ENCODE measurements around the gene AGBL5.
A peak's percentile ranks its signal among the peaks of the same experiment; 100 is the strongest.

Gene AGBL5

DNA sequence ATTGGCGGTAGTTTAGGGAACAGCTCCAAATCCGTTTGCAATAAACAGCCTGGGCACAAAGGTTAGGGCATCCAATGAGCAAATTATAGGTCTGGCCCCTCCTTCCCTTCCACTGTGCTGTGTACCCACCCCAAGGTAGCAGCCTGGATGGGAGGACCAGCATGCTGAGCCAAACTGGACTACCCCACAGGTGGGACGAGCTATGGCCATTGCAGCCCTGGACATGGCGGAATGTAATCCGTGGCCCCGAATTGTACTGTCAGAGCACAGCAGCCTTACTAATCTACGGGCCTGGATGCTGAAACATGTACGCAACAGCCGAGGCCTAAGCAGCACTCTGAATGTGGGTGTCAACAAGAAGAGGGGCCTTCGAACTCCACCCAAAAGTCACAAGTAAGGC, 6.7 kb downstream of the AGBL5 start:
- TF ChIP-seq, protein P1, sequence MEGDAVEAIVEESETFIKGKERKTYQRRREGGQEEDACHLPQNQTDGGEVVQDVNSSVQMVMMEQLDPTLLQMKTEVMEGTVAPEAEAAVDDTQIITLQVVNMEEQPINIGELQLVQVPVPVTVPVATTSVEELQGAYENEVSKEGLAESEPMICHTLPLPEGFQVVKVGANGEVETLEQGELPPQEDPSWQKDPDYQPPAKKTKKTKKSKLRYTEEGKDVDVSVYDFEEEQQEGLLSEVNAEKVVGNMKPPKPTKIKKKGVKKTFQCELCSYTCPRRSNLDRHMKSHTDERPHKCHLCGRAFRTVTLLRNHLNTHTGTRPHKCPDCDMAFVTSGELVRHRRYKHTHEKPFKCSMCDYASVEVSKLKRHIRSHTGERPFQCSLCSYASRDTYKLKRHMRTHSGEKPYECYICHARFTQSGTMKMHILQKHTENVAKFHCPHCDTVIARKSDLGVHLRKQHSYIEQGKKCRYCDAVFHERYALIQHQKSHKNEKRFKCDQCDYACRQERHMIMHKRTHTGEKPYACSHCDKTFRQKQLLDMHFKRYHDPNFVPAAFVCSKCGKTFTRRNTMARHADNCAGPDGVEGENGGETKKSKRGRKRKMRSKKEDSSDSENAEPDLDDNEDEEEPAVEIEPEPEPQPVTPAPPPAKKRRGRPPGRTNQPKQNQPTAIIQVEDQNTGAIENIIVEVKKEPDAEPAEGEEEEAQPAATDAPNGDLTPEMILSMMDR (IDR thresholded peaks at IDR 0.05; ENCODE audit: low read length, missing control alignments) = no peak
- no peak for DNase-seq (ENCODE audit: low read depth)
- no peak overlapping the region for H3K4me3 ChIP-seq (replicated peaks; ENCODE audit: low read depth, low read length)

DNA sequence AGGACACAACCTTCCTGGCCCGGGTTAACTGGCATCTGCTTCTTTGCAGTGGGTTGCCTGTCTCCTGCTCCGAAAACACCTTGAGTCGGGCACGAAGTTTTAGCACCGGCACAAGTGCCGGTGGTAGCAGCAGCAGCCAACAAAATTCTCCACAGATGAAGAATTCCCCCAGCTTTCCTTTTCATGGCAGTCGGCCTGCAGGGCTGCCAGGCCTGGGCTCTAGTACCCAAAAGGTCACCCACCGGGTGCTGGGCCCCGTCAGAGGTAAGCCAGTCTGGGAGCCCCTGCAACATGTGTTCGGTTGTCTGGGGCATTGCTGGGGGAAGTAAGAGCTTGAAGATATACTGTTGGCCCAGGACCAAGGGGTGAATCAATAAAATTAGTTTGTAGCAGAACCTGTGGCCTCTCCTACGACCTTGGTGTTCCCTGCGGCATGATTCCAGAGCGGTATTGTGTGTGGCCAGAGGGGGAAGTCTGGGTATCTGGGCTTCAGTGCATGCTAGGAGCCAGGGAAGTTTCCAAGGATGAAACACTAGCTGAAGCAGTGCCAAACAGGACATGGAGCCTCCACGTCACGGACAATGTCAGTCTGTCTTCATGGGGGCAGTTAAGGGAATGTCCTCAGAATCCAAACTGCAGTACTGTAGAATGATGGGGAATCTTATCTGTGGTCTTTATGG, 7.8 kb downstream of the AGBL5 start:
- DNase-seq (ENCODE audit: low read depth) = peak; percentile 77
- TF ChIP-seq, protein P1 (IDR thresholded peaks at IDR 0.05; ENCODE audit: low read length, missing control alignments) = no peak
- no peak overlapping the region for H3K4me3 ChIP-seq (replicated peaks; ENCODE audit: low read depth, low read length)

DNA sequence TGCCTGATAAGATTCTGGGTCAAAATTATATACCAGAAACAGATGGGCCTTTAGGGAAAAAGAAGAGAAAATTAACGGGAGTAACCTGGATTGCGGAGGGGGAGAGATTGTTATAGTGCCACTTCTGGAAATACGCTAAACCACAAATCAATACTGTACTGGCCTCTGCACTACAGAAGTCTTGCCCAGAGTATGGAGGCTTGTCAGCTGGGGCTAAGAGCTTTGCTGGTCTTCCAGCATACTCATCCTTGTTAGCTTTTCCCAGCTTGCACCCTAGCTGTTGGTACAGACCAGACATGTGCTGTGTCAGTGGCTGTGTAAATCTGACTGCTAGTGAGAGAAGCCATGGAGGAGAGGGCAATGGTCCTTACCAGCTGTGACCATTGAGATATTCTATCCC, 8.9 kb downstream of the AGBL5 start:
- H3K4me3 ChIP-seq (replicated peaks; ENCODE audit: low read depth, low read length) = no peak overlapping the region
- TF ChIP-seq, protein P1 (IDR thresholded peaks at IDR 0.05; ENCODE audit: low read length, missing control alignments) = no peak
- no peak for DNase-seq (ENCODE audit: low read depth)

DNA sequence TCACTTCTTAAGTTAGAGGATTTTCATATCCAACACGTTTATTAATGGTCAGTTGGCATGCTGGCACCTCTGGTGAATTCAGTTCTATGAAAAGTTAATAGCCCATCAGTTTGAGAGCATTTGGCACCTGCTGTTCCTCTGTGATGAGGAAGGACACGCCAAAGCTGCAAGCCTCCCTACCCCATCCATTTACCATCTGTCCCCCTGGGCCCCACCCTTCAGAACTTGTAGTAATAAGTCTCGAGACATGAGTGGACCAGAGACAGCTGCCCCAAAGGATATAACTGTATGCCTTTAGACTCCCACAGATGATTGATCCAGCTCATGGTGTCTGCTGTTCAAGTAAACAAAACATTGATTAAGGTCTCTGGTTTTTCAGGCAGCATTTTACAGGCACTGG, 13.7 kb downstream of the AGBL5 start:
- TF ChIP-seq, protein P1 (IDR thresholded peaks at IDR 0.05; ENCODE audit: low read length, missing control alignments) = no peak
- H3K4me3 ChIP-seq (replicated peaks; ENCODE audit: low read depth, low read length) = no peak overlapping the region
- no peak for DNase-seq (ENCODE audit: low read depth)

DNA sequence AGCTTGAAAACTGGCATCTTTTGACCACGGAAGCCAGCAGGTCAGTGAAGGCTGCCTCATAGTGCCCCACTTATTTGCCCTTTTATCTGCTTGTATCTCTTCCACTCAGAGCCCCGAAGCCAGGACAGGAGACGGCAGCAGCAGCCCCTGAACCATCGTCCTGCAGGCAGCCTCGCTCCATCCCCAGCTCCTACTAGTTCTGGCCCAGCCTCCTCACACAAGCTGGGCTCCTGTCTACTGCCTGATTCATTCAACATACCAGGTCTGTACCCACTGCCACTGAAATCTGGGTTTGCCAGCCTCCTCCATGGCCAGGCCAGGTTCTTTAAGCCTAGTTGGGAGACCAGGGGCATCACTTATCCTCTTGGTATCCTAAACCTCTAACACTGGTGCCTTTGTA, 15.9 kb downstream of the AGBL5 start:
- DNase-seq (ENCODE audit: low read depth) = no peak
- TF ChIP-seq, protein P1 (IDR thresholded peaks at IDR 0.05; ENCODE audit: low read length, missing control alignments) = no peak
- no peak overlapping the region for H3K4me3 ChIP-seq (replicated peaks; ENCODE audit: low read depth, low read length)

DNA sequence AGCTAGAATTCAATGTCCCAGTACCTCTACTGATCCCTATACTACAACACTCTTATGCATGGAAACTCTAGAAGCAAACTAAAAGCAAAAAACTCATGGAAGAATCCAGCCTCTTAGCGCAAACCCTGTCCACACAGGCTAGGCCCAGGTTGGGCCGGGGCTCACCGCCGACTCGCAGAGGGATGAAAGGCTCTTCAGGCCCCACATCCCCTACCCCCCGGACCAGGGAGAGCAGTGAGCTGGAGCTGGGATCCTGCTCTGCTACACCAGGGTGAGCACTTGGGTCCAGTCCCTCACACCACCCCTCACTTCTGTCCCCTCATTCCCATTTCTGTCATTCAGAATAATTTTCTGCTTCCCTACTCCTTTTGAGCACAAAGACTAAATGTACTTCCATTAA, 18.0 kb downstream of the AGBL5 start:
- H3K4me3 ChIP-seq (replicated peaks; ENCODE audit: low read depth, low read length) = peak overlapping the region; percentile 98

More for the DNA sequence above, 18.0 kb downstream of the AGBL5 start:
- TF ChIP-seq, protein P1 (IDR thresholded peaks at IDR 0.05; ENCODE audit: low read length, missing control alignments) = no peak
- no peak for DNase-seq (ENCODE audit: low read depth)
